ENCODE data around the gene CTDSP1.
A peak's percentile ranks its signal among the peaks of the same experiment; 100 is the strongest.

Gene CTDSP1

DNA sequence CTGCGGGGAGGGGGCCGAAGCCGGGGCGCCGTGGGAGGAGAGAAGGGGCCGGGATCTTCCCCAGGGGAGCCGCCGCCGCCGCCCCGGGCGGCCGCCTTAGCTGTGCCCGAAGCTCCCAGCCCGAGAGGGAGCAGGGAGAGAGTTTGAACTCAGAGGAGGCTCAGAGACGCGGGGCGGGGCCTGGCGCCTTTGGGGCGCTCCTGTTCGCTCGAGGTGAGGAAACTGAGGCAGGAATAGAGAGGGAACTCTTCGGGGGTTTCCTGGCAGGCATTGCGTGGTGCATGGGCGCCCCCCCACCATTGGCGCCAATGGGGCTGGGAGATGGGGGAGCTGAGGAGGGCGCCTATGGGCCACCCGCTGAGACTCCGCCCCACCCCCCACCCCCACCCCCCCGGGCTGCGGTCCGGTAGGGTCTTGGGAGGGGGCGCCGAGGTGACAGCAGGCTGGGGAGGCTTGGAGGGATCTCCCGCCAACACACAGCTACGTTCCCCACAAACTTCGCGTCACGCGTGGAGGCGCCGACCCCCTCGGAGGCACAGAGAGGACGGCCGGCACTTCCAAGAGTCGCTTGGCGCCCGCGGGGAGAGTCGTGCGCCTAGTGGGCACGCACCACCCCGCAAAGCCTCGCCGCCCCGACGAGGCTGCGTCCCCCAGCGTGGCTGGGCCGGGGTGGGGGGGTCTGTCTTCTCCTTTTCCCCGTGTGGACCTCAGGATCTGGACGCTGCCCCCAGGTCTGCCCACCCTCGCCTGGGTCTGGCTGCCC lies 680 bp downstream of the CTDSP1 start:
- DNase-seq (ENCODE audit: low spot score) = peak; percentile 55

DNA sequence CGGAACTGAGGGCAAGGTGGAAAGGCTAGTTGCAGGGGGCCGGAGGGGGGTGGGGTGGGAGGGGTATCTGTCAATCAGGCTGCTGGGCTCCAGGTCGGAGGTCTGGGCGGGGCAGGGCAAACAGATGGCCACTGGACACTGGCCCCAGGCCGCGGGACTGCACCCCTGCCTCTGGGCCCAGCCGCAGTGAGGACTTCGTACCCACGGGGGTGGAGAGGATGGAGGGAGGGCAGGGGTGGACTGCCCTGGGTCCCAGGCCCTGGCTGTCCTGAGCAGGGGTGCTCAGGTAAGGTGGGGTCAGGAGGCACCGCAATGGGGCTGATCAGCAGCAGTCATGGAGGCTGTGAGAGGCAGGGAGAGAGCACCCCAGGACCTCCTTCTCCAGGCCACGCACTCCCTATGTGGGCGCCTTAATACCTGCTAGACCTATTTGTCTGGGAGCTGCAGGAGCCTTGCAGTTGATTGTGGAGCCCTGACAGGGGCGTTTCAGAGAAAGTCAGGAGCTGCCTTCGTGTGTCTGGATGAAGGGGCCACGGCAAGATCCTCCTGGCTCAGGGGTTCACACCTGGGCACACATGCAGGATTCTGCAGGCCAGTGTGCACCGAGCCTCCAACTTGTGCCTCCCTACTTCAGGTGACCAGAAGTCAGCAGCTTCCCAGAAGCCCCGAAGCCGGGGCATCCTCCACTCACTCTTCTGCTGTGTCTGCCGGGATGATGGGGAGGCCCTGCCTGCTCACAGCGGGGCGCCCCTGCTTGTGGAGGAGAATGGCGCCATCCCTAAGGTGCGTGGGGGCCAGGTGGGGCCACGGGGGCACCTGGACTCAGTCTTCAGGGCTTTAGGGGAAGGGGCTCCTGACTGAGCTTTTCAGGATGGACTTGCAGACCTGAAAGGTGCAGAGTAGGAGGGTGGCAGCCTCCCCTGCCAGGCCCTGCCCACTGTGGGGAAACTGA lies 1.5 kb downstream of the CTDSP1 start:
- DNase-seq (ENCODE audit: low spot score) = no peak

DNA sequence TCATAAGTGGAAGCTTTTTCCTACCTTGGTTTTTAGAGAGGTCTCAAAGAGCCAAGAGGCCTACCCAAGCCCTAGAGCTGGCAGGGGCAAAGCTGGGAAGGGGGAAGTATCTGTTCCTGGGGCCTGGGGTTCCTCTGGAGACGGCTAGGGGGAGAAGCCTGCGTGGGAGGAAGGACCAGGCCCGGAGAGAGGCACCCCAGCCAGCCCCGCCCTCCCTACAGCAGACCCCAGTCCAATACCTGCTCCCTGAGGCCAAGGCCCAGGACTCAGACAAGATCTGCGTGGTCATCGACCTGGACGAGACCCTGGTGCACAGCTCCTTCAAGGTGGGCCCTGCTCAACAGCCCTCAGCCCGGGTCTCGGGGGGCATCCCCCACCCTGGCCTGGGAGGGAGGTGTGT lies 2.2 kb downstream of the CTDSP1 start:
- DNase-seq (ENCODE audit: low spot score) = no peak

DNA sequence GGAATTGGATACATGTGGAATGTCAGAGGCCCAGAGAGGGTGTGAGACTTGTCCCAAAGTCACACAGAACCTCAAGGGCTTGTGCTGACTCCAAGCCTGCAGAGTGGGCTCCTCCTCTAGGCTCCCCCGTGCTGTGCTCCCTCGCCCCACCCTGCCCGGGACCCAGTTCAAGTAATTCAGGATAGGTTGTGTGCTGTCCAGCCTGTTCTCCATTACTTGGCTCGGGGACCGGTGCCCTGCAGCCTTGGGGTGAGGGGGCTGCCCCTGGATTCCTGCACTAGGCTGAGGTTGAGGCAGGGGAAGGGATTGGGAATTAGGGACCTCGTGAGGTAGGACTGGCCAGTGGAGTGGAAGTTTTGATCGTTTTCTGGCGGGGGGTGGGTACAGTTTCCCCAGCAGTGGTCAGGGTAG lies 2.8 kb downstream of the CTDSP1 start:
- DNase-seq (ENCODE audit: low spot score) = no peak

DNA sequence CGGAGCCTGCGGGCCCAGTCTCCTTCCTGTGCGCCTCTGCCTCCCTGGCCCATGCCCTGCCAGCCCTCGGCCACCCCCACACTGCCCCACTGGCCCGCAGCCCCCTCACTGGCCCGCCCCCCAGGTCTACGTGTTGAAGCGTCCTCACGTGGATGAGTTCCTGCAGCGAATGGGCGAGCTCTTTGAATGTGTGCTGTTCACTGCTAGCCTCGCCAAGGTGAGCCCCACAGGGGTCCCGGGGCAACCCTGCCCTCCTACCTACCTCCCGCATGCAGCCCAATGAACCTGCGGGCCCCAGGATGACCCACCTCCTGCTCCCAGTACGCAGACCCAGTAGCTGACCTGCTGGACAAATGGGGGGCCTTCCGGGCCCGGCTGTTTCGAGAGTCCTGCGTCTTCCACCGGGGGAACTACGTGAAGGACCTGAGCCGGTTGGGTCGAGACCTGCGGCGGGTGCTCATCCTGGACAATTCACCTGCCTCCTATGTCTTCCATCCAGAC lies 3.3 kb downstream of the CTDSP1 start:
- no peak for DNase-seq (ENCODE audit: low spot score)

DNA sequence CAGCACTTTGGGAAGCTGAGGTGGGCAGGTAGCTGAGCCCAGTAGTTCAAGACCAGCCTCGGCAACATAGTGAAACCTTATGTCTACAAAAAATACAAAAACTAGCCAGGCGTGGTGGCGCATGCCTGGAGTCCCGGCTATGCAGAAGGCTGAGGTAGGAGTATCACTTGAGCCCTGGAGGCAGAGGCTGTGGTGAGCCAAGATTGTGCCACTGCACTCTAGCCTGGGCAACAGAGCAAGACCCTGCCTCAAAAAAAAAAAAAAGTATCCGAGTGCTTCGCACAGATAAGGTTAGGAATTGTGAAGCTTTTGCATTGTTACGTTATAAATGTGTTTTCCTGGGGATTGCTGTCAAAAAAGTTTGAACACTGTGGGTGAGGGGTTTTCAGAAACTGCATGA lies 4.1 kb downstream of the CTDSP1 start:
- no peak for DNase-seq (ENCODE audit: low spot score)

DNA sequence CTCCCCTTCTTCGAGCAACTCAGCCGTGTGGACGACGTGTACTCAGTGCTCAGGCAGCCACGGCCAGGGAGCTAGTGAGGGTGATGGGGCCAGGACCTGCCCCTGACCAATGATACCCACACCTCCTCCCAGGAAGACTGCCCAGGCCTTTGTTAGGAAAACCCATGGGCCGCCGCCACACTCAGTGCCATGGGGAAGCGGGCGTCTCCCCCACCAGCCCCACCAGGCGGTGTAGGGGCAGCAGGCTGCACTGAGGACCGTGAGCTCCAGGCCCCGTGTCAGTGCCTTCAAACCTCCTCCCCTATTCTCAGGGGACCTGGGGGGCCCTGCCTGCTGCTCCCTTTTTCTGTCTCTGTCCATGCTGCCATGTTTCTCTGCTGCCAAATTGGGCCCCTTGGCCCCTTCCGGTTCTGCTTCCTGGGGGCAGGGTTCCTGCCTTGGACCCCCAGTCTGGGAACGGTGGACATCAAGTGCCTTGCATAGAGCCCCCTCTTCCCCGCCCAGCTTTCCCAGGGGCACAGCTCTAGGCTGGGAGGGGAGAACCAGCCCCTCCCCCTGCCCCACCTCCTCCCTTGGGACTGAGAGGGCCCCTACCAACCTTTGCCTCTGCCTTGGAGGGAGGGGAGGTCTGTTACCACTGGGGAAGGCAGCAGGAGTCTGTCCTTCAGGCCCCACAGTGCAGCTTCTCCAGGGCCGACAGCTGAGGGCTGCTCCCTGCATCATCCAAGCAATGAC lies 4.8 kb downstream of the CTDSP1 start:
- DNase-seq (ENCODE audit: low spot score) = no peak

DNA sequence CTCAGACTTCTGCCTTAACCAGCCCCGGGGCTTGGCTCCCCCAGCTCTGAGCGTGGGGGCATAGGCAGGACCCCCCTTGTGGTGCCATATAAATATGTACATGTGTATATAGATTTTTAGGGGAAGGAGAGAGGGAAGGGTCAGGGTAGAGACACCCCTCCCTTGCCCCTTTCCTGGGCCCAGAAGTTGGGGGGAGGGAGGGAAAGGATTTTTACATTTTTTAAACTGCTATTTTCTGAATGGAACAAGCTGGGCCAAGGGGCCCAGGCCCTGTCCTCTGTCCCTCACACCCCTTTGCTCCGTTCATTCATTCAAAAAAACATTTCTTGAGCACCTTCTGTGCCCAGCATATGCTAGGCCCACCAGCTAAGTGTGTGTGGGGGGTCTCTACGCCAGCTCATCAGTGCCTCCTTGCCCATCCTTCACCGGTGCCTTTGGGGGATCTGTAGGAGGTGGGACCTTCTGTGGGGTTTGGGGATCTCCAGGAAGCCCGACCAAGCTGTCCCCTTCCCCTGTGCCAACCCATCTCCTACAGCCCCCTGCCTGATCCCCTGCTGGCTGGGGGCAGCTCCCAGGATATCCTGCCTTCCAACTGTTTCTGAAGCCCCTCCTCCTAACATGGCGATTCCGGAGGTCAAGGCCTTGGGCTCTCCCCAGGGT lies 5.5 kb downstream of the CTDSP1 start:
- DNase-seq (ENCODE audit: low spot score) = no peak

DNA sequence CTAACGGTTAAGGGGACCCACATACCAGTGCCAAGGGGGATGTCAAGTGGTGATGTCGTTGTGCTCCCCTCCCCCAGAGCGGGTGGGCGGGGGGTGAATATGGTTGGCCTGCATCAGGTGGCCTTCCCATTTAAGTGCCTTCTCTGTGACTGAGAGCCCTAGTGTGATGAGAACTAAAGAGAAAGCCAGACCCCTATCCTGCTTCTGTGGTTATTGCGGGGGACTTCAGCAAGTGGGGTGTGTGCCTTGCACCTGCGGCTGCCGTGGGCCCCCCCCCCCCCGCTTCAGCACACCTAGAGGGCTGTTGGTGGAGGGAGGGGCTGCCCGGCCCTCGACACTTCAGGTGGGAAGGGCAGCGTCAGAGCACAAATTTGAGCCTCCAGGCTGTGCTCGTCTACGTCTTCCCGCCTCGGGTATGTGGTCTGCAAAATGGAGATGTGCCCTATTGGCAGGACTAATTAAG lies 6.1 kb downstream of the CTDSP1 start:
- DNase-seq (ENCODE audit: low spot score) = no peak

DNA sequence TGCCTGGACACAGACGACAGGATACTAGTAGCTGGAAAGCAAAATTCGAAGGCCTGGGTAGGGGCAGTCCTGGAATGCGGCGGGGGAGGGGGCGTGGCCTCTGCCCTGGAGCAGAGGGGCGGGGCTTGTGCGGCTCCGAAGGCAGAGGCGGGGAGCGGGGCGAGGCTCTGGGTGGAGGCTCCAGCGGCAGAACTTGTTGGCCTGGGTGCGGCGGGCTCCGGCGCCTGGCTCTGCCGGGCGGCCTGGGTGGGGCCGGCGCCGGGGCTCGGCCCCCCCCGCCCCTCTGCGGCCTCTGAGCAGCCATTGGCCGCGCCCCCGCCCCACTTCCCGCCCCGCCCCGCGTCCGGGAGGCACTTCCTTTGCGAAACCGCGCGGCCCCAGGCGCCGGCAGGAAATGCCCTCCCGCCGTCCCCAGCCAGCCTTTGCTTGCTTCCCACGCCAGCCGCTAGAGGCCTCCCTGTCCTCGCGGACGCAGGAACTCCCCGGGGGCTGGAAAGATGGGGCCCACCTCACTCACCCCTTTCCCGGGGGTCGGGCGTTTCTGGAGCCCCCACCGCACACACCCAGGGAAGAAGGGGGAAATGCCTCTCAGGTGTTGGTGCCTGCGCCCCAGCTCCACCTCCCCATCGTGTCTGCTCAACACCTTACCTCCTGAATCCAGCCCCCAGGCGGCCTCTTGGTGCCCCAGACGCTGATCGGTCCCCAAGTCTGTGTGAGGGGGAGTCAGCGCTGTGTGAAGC lies 6.7 kb downstream of the CTDSP1 start:
- peak; percentile 95 for DNase-seq (ENCODE audit: low spot score)

DNA sequence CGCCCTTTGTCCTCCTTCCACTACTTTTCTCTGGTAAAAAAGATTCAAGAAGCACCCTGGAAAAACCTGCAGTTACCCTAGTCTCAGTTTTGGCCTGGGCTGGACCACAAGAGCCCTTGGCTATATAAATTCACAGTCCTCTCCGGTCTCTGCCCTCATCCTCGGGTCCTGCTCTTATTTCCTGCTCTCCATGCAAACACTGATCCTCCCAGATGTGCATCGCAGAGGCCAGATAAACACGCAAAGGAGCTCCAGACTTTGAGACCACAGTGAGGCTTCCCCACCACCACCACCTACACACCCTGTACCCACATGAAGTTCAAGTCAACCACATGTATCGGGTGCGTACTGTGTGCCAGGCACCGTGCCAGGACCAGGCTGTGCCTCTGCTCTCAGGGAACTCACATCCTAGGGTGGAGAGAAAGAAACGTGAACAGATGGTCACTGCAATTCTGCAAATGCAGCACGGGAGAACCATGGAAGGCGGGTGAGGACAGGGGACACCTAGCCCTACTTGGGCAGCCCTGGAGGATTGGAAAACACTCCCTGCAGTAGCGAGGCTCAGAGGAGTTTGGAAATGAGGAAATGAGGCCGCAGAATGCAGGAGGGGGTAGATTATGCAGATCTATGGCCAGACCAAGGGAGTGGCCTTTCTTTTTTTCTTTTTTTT lies 7.4 kb downstream of the CTDSP1 start:
- DNase-seq (ENCODE audit: low spot score) = no peak

DNA sequence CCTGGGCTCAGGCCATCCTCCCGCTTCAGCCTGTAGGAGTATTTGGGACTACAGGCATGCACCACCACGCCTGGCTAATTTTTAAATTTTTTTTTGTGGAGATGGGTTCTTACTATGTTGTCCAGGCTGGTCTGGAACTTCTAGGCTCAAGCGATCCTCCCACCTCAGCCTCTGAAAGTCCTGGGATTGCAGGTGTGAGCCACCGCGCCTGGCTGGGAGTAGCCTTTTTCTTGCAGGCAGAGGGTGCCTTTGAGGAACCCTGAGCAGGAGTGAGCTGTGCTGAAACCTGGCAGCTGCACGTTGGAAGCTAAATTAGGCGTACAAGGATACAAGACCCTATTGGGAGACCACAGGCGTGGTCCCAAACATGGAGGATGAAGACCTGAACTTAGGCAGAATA lies 8.0 kb downstream of the CTDSP1 start:
- no peak for DNase-seq (ENCODE audit: low spot score)

DNA sequence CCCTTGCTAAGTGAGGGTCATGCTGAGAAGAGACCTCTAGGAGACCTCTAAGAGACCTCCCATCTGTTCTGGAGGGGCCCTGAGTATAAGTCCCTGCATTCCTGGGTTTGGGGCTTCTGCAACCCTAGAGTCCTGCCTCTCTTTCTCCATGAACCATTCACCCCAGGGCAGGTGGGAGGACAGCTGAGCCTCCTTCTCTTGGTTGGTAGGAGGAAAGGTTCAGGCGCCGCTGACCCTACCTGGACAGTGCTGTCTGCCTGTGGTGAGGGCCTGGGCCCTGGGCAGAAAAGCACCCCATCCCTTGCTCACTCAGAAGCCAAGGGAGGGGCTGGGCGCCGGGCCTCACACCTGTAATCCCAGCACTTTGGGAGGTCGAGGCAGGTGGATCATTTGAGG lies 18.7 kb downstream of the CTDSP1 start:
- DNase-seq (ENCODE audit: low spot score) = no peak

DNA sequence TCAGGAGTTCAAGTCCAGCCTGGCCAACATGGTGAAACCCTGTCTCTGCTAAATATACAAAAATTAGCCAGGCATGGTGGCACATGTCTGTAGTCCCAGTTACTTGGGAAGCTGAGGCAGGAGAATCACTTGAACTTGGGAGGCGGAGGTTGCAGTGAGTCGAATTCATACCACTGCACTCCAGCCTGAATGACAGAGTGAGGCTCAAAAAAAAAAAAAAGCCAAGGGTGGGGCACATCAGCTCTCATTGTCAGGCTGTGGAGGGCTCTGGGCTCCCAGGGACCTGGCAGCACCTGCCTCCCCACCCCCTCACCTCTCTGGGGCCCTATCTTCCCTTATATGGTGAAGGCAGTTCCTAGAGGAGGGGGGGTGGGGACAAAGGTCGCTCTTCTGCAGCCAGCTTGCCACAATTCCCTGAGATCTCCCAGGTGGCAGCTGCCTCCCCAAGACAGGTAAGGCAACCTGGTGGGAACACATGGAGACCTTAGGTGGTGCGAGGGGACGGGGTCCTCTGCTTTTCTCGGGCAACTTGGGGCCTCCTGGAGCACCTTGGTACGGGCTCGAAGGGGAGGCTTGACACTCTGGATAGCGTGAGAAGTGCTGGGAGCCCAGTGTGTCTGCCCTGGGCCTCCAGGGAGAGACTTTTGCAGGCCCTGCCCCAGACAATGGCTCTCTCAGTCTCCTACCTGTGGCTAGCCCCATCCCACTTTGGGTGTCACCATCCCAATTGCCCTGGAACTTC lies 19.2 kb downstream of the CTDSP1 start, which contains the start of gene VIL1:
VIL1 (plus strand) TSS at position 407 of the 742 bp plus-strand sequence. CDS start 4,656 bp downstream, outside the sequence.
- DNase-seq (ENCODE audit: low spot score) = no peak

DNA sequence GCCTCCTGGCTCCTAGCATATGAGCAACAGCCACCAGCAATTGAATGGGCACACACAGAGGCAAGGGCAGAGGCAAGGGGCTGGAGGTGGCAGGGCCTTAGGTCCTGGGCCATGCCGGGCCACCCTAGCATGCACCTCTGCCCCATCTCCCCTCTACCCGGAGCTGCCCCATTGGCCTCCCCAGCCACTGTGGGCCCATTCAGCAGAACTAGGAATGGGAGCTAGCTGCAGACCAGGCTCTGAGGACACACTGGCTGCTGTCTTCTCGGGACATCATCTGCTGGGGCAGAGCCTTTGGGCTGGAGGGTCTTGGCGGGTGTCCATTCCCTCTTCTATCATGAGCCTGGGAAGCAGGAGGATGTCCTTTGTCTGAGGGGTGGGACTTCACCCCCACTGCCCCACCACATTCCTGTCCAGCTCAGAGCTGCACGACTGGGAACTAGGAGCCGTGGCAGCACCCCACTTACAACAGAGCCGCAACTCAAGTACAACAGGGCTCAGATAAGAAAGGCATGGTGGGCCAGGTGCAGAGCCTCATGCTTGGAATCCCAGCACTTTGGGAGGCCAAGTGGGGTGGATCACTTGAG lies 20.1 kb downstream of the CTDSP1 start:
- DNase-seq (ENCODE audit: low spot score) = no peak

DNA sequence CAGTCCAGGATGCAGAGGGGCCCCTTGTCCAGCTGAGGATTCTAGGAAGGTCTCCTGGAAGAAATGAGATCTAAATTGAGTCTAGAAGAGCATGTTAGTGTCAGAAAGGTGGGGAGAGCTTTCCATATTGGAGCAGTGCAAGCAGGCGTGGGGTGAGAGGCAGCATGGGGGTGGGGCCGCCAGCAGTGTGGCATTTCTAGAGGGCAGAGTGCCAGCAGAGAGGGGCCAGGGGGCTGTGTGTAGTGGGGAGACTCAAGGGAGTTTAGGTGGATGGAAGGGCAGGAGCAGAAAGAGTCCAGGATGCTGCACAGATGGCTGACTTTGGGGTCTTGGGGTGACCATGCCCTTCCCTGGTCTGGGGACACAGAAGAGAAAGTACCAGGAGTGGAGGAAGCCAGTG lies 21.4 kb downstream of the CTDSP1 start:
- DNase-seq (ENCODE audit: low spot score) = no peak

DNA sequence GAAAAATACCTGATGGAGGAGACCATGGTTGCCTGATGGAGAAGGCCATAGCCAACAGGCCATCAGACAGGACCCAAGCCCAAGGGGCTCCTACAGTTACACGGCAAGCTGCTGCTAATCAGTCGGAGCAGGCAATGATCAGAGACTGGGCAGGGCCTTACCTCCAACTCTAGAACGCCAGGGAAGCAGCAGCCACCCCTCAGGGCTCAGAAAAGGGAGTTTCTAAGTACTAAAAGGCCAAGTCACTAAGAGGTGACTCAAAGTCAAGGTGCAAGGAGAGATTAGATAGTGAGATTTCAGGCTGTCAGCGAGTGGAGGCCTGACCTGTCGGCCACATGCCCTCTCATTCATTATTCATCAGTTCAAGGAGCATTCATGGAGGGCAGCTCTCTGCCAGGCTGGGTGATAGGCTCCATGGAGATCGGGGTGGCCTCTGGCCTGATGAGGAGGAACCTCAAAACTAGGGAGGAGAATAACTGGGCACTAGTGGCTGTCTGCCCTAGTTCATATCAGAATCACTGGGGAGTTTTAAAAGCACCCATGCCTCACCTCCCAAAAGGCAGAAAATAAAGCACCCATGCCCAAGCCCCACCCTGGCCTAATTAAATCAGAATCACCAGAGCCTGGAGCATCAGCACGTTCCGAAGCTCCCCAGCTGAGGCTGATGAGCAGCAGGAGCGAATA lies 22.9 kb downstream of the CTDSP1 start:
- DNase-seq (ENCODE audit: low spot score) = no peak

DNA sequence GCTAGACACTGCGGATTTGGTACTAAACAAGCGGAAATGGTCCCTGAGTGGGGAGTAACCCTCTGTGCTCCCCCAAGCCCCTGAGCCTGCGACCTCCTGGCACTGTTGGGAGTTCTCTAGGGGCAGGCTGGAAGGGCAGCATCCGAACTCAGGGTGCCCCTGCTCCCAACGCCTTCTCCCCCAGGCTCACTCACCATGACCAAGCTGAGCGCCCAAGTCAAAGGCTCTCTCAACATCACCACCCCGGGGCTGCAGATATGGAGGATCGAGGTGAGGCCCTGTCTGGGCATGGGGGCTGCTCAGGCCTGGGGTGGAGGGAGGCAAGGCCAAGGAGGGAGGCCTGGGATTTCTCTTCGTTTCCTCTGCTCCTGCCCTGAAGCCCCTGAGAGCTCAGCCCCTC lies 23.9 kb downstream of the CTDSP1 start:
- DNase-seq (ENCODE audit: low spot score) = no peak

DNA sequence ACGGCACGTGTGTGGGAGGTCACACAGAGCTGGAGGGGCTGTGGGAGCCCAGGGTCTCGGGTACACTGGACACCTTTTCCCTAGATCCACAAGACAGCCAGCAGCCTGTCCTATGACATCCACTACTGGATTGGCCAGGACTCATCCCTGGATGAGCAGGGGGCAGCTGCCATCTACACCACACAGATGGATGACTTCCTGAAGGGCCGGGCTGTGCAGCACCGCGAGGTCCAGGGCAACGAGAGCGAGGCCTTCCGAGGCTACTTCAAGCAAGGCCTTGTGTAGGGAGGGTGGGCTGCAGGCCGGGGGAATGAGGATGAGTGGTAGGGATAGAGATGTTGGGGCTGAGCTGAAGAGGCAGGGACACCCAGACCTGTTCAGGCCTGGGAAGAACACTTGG lies 25.9 kb downstream of the CTDSP1 start:
- no peak for DNase-seq (ENCODE audit: low spot score)
